Measurements from ENCODE around the gene KCNQ1.

KCNQ1 gene

DNA sequence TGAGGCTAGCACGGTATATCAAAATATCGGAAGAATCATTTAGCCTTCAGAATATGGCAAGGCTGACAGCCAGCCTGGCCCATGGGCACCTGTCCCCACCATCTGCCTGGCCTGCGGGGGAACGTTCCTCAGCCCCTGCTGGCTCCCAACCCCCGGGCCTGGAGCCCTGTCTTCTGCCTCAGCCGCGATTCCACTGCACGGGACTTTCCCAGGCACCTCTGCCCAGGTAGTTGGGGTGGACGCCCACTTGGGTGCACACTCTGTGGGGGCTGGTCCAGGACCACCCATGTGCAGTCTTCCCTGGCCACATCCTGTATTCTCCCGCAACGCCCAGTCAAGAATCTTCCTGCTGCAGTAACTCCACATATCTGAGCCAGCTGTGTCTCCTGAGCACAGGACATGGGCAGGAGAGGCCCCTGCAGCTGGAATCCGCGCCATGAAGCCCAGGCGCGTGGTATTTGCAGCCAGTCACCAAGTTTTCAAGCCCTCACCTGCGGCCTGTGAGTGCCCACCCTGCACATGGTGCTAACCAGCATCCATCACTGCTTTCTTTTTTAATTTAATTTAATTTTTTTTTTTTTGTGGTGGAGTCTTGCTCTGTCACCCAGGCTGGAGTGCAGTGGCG lies 77.9 kb downstream of the KCNQ1 start:
- DNase-seq (ENCODE audit: low read depth in 2 of 2, low spot score in 1 of 2): no peak

DNA sequence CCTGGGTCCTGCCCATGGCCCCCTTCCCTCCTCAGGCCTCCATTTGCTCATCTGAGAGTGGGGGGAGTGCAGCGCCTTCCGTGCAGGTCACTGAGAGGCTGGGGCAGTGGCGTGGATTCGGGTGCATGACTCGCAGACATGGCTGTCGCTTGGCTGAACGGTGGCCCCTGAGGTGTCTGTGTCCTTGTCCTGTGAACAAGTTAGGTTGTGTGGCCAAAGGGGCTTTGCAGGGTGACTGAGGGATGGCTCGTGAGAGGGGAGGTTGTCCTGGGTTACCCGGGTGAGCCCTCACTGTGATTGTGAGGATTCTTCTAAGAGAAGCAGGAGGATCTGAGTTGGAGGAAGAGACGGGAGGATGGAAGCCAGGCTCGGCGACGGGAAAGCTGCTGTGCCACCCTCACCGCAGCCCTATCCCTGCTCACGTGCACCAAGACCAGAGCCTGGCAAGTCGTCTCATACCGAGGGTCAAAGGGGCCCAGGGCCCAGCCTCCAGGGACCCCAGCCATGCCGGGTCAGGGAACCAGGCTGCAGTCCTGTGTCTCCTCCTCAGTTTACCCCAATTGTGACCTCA lies 79.1 kb downstream of the KCNQ1 start:
- DNase-seq (ENCODE audit: low read depth in 2 of 2, low spot score in 1 of 2): no peak

DNA sequence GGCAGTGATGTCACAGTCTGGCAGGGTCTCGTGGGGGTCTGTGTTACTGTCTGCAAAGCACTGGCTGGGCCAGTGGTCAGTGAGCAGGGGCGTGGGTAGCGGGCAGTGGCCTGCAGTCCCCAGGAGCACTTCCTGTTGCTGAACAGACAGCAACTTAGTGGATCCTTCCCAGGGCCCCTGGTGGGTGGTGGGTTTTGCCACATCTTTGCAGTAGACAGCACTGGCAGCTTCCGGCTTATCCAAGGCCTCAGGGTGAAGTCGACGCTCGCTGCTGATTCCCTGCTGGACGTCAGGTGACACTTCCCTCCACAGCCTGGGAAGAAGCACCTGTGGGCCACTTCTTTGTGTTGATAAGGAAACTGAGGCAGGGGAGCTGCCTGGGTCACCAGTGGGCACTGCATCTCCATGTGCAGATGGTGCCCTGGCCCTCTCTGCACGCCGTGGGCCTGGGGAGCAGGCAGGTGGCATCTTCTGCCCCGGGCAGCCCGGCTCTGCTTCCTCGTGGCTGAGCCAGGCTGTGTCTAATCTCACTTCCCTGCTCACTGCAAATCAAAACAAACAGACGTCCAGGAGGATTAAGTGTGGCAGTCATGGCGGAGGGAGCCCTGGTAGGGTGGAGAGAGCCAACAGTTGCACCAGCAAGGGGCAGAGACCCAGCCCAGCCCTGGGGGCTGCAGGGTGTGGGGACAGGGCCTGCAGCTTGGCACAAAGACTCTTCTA lies 79.8 kb downstream of the KCNQ1 start:
- no peak for DNase-seq (ENCODE audit: low read depth in 2 of 2, low spot score in 1 of 2)

DNA sequence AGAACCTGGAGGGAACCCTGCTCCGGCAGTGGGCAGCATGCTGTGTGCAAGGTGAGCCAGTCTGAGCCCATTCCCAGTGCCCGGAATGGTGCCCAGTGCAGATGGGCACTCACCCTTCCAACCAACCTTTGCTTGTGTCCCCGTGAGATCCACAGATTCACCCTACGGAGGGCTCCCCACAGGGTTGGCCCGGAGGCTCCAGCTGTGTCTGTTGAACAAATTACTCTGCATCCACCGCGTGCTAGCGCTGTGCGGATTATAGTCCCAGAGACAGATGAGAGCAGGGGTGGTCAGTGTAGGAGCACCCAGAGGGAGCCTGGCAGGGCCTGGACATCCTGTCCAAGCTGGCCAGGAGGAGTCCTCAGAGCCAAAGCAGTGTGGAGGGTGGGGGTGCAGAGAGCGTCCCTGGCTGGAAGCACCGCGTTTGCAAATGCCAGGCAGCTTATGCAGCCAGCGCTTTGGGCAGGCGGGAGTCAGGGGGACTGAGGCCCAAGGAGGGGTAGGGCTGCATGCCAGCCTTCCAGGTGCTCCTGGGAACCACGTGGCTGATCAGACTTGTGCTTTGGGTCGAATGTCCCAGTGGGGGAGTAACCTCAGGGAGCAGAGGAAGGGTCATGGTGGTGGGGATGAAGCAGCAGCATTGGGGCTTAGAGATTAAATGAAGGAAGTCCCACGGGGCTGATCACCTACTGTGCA lies 80.5 kb downstream of the KCNQ1 start:
- no peak for DNase-seq (ENCODE audit: low read depth in 2 of 2, low spot score in 1 of 2)

DNA sequence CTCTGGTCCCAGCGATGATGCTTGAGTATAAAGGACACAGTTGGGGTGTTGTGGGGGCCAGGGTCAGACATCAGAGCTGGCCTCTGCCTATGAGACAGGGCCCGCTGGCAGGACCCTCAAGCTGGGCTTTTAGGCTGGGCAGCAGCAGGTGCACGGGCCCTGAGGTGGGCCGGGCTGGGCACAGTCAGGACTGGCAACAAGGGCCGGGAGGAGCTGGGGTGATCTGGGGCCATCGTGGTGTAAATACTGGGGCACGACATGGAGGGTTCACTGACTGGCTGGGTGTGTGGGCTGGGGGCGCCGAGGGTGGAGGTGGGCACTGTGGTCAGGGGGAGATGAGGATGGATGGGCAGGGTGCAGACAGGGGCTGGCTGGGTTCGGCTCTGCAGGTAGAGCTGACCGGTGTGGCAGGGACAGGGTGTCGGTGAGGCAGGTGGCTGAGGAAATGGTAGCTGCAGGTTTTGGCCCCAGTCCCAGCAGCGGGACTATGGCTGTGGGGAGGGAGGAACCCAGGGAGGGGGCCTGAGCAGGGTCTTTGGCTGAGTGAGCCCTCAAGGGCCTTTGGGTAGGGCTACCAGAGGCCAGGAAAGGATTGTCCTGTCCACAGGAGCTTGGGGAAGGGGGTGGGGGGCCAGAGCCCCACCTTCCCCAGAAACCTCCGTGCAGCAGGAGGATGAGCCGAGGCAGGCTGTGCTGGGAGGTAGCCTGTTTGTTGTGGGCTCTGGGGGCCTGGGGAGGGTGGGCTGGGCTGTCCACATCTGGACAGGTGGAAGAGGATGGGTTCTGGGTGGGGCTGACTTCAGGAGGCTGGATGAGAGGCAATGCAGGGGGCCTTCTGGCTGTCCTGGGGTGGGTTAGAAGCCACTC lies 81.4 kb downstream of the KCNQ1 start:
- no peak for DNase-seq (ENCODE audit: low read depth in 2 of 2, low spot score in 1 of 2)

DNA sequence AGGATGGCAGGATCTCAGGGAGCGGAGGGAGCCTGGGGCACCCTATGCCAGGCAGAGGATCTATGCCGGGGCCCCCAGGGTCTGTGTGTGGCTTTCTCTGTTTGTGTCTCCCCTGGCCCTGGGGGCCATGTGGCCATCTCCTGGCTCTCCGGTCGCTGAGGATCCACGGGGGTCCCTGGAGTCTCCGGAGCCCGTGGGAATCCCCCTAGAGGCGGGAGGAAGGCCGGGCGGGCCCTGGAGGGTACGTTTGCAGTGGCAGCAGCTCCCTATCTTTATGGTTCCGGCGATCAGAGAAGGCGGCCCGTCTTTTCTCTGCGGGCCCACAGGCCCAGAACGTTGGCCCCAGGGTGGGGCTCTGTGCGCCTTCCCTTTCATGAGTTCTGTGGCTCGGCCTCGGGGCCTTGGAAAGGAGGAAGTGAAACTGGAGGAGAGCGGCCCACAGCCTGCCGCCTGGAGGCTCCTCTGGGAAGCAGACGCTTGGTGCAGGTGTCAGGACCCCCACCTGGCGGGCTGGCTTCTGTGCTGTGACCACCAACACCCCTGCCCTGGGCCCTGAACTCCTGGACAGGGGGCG lies 82.1 kb downstream of the KCNQ1 start:
- no peak for DNase-seq (ENCODE audit: low read depth in 2 of 2, low spot score in 1 of 2)

DNA sequence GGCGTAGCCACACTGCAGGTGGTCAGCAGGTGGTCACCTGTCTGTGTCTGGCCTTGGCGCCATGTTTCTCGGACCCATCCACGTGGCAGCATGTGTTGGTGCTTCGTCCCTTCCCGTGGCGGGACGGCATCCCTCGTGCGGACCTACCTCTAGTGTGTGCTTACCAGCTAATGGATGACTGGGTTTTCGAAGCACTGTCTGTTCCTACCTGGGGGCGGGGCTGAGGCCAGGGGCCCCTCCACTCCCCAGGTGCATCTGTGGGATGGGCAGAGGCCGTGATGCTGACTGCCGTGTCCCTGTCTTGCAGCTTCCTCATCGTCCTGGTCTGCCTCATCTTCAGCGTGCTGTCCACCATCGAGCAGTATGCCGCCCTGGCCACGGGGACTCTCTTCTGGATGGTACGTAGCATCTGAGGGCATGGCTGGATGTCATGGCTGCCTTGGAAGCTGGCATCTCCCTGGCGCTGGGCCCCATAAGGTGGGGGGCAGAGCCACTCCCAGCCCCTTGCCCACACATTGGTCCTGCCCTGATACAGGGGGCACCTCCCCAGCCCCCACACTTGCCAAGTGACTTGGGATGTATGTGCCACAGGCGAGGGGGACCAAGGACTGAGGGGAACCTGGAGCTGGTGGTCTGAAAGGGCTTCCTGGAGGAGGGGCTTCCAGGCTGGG lies 82.9 kb downstream of the KCNQ1 start:
- no peak for DNase-seq (ENCODE audit: low read depth in 2 of 2, low spot score in 1 of 2)

DNA sequence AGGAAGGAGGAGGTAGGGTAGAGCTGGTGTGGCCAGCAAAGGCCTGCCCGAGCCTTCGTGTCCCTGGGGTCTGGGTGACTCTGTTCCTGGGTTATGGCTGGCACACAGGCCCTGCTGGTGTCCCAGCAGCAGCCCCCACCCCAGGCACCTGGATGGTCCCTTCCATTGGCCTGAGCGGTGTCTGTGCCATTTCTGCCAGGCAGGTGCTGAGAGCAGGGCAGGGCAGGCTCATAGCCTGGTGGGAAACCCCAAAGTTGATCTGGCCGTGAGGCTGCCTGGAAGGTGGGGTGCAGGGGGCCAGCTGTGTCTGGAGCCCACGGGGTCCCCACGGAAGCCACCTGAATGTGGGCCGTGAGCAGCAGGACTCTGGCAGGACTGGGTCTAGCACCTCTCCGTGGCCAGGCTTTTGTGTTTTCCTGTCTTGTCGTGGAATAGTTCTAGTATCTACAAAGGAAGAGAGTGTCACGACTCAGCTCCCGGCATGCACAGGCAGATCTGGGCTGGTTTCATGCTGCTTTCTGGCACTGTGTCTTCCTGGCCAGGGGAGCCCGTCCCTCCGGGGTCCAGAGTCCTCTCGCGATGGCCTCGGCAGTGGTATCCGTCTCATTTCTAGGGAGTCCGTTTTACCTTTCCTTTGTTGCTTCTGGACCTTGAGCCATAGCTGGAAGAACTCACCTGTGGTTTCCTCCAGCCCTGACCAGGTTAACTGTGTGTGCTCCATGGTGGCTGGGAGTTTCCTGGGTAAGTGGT lies 83.7 kb downstream of the KCNQ1 start:
- no peak for DNase-seq (ENCODE audit: low read depth in 2 of 2, low spot score in 1 of 2)

DNA sequence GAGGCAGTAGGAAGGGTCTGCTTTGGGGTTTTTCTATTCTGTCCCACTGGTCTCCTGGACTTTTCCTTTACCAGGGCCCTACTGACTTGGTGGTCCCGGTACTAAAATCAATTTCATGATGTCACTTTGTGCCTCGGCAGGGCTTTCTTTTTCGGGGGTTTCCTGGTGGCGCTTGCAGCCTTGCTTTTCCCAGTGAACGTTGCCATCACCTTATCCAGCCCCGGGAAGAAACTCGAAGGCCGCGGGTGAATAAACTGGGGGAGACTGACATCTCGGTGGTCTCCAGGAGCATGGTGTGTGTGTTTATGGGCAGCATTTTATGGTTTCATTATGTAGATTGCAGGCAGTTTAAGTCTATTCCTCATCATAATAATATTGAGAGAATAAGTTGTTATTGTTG lies 84.4 kb downstream of the KCNQ1 start:
- no peak for DNase-seq (ENCODE audit: low read depth in 2 of 2, low spot score in 1 of 2)

DNA sequence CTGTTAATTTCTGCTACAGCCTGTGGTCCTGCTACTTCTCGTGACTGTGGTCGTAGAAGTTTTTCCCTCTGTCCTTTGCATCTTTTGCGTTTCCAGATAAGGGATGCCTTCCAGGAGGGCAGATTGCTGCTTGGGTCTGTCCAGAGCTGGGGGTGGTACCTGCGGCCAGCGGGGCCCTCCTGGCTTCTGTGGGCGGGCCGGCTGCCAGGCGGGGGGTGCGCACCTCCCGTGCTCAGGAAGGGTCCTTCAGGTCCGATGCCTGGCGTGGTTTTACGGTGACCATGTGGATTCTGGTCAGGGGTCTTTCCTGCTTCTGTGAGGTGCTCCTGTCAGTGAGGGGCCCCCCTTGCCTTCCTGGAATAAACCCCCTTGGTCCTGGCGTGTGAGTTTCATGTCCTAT lies 84.8 kb downstream of the KCNQ1 start:
- no peak for DNase-seq (ENCODE audit: low read depth in 2 of 2, low spot score in 1 of 2)

DNA sequence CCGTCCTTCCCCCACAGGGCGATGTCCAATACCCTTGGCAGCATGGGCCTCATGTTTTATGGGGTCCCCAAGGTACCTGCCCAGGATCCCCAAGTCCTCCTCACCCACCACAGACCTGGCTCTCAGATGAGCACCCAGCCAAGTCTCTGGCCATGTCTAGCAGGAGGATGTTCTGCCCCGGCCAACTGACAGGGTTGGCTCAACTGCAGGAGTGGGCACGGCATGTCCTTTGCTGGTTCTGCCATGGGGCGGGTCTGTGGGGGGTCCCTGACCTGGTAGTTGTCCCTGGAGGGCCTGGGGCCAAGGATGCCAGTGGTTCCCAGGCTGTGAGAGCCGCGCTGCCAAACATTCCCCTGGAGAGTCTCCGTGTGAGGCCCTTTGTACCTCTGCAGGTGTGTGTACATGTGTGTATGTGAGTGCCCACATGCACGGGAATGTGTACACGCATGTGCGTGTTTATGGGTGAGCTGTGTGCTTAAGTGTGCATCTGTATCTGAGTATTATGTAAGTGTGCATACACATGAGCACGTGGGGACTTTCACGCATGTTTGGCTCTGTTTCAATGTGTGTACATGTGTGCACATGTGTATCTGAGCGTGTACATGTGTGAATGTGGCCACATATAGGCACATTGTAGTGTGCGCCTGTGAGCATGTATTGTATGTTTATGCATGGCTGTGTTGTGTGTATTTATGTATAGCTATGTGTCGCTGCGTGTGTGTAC lies 85.5 kb downstream of the KCNQ1 start:
- no peak for DNase-seq (ENCODE audit: low read depth in 2 of 2, low spot score in 1 of 2)

DNA sequence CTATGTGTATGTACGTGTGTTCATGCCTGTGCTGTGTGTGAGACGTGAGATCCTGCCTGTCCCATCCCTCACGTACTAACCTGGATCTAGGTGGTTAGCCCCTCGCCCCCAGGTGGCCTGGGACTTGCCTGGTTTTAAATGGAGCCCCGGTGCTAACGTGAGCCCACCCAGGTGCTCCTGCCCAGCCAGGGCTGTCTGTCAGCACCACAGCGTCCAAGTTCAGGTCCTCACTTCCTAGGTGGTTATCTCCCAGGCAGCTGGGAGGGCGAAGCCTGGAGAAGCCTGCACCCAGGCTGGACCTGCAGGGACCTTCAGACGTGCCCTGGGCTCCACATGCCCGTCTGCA lies 86.0 kb downstream of the KCNQ1 start:
- DNase-seq (ENCODE audit: low read depth in 2 of 2, low spot score in 1 of 2): no peak

DNA sequence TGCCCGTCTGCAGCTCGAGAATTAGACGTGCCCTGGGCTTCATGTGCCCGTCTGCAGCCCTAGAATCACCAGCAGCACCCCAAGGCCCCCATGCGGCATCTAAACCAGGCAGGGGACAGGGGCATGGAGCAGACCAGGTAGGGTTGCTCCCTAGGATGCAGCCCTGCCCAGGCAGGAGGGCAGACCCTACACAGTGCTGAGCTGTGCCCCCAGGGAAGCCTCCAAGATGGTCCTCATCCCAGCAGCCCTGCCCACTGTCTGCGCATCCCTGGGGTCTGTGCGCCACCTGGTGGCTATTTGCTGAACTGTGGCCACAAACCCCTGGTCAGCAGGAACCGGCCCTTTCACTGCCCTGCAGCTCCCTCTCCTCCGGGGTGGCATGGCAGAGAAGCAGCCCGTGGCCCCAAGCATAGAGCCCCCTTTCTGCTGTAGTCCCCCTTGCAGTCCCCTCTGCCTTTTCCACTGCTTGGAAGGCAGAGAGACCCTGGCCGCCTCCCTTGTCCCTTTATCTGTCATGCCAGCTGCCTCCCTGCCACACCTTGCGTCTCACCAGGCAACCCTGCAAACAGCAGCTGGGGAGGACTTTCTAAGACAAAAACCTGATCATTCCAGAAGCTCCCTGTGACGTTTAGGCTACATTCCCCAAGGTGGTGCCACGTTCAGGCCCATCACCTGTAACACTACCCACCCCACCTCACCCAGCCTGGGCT lies 86.6 kb downstream of the KCNQ1 start:
- peak; percentile 32 to 37 for DNase-seq (ENCODE audit: low read depth in 2 of 2, low spot score in 1 of 2)

DNA sequence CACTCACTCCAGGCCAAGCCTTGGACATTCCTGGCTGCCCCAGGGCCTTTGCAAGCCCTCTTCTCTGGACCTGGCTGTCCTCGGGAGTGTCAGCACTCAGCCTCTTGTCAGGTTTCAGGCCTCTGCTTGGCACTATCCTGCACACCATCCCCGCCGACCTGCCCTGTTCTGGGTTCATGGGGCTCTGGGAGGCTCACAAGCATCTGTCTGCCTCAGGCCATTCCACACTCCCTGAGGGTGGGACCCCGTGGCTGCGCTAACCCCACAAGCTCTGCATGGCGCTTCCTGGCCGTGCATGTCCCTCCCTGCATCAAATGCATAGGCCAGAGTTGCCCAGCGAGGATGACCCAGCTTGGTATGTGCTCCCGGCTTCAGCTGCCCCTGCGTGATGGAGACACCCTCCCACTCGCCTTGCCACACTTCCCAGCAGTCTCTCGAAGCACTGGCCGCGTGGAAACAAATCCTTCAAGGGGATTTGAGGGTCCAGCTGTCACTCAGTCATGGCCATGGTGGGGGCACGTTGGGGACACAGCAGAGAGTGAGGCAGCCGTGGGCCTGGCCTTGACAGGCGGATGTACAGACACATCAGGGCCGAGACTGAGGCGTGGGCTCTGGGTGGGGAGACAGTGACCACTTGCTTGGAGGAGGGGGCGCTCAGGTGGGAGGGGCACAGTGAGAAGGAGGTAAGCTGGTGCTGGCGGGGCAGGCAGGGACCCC lies 87.3 kb downstream of the KCNQ1 start:
- no peak for DNase-seq (ENCODE audit: low read depth in 2 of 2, low spot score in 1 of 2)

DNA sequence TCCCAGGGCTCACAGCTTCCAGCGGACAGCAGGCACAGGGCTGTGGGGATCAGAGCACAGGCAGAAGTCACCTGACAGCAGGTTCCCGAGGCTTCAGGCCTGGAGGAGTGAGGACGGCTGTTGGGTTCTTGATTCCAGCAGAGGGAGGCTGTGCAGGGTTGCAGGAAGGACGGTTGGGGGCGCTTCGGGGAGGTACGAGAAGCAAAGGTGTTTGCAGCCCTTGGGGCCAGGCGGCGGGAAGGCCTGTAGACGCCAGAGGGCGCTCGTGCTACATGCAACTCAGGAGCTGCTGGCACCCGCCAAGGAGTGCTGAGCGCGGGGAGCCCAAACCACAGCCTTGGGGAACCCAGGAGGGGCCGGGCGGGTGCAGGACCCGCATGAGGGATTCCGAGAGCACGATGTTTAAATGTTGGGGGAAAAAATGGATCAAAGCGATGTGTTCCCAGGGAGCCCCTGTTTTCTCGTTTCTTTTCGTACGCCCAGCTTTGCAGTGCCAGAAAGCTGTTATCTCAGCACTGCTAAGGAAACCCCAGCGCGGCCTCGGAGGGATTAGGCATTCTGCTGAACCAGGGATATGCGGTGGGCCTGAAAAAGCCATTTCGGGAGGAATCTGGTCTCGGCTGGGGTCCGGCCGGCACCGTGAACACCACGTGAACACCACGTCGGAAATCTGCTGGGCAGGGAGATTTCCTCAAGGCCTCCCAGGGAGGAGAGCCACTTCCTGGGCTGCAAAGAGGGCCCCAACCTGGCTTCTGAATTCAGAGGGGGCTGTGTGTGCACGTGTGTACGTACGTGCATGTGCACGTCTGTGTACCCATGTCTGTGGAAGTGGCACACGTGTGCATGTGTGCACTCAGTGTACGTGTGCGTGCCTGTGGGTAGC lies 88.1 kb downstream of the KCNQ1 start:
- peak; percentile 77 to 87 for DNase-seq (ENCODE audit: low read depth in 2 of 2, low spot score in 1 of 2)

DNA sequence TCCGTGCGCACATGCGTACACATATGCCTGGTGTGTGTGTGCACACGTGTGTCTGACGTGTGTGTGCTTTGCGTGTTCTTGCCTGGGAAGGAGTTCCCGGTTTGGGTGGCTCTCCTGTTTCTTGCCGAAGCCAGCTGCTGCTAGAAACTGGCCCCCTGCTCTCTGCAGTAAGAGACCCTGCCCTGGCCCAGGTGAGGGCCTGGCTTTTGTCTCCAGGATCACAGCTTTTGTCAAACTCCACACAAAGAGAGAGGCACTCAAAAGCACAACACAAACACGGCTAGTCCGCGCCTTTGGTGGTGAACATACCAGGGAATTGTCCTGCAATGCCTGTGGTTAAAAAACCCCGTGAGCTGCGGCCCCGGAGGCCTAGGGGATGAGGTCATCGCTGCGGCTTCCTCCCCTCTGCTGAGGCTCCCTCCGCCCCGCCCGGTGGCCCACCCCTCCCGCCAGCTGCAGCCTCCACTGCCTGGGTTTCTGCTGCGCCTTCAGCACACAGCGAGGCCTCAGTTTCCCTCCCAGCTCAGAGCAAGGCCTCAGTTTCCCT lies 88.9 kb downstream of the KCNQ1 start:
- peak in 1 of 2 donors; percentile 28 for DNase-seq (ENCODE audit: low read depth in 2 of 2, low spot score in 1 of 2)

Measured in stimulated activated CD8-positive, alpha-beta memory T cell treated with anti-CD3 and anti-CD28 coated beads, Interleukin-4, amount 100 ng/mL, for 4 hours (primary cell).